SK-N-MC (cell line): ENCODE measurements around the gene MAP4K4.
"Not testable (repeated sequence)": the region's sequence is repeated elsewhere in the genome, so short reads cannot be mapped to it uniquely, and the experiment has no call there.

Experiments used
- EZH2 ChIP-seq: fragments of 200-600 bp; sonication (generic); IDR thresholded peaks from one replicate; pipeline ENCODE4 v1.6.1; 2017; ENCODE audit warnings: antibody characterized with exemption
- FOXP2 ChIP-seq: optimal IDR thresholded peaks from 2 replicates; pipeline ENCODE3; 2011; ENCODE audit warnings: mild to moderate bottlenecking, moderate library complexity; ENCODE audit not compliant: insufficient read depth; ENCODE audit errors: extremely low read length, control extremely low read depth

DNA sequence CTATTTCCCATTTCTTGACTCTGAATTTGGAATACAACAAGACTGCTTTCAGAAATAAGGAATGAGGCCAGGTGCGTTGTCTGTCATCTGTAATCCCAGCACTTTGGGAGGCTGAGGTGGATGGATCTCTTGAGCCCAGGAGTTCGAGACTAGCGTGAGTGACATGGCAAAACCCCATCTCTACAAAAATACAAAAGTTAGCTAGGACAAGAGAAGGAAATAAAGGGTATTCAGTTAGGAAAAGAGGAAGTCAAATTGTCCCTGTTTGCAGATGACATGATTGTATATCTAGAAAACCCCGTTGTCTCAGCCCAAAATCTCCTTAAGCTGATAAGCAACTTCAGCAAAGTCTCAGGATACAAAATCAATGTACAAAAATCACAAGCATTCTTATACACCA is 51.0 kb downstream of the MAP4K4 start:
- not testable (repeated sequence) for TF ChIP-seq EZH2, FOXP2
